H1 (cell line): ENCODE measurements around the gene MUC22. TPM values are rescaled to one million over a fixed set of nuclear protein-coding genes. Genes with fewer than 3 reads are reported as not detected.

Experiments used
- CTCF ChIA-PET: fragments of 300-600 bp; sonication (Branson Sonifier 250); formaldehyde crosslinking; loops from one replicate; lab custom pipeline; 2021; ENCODE audit not compliant: partially characterized antibody; lab: Charles Lee
- POLR2A ChIA-PET: fragments of 300-600 bp; sonication (Branson Sonifier 250); formaldehyde crosslinking; loops from one replicate; lab custom pipeline; 2021; ENCODE audit warnings: inconsistent platforms; ENCODE audit not compliant: partially characterized antibody; lab: Charles Lee
- DNase-seq, 2 experiments: peaks; one replicate each; pipeline versions ENCODE4 v3.0.0 to v3.0.0-alpha.2; 2010 to 2022; ENCODE audit warnings: low spot score in 2 of 2, low read depth in 1 of 2, mixed read lengths in 1 of 2
- FAIRE-seq: peaks from 2 replicates; lab custom pipeline; 2011; peaks lifted over from hg19 to GRCh38; lab: Jason Lieb, UNC
- H2AFZ ChIP-seq: 2 replicates; pipeline ENCODE4 v1.8.1; 2012; ENCODE audit warnings: low read length, inconsistent platforms
- H2AK5ac ChIP-seq: 2 replicates; pipeline ENCODE4 v1.6.1; 2013; ENCODE audit warnings: low read depth, low read length
- H2BK120ac ChIP-seq: replicated peaks from 2 replicates; pipeline ENCODE3; 2013; ENCODE audit warnings: low read depth, low read length, inconsistent platforms
- H2BK12ac ChIP-seq: 2 replicates; pipeline ENCODE4 v1.6.1; 2013; ENCODE audit warnings: low read depth, low read length
- H2BK15ac ChIP-seq: 2 replicates; pipeline ENCODE4 v1.6.1; 2013; ENCODE audit warnings: low read length
- H2BK20ac ChIP-seq: 2 replicates; pipeline ENCODE4 v1.6.1; 2013; ENCODE audit warnings: low read length
- H2BK5ac ChIP-seq: 2 replicates; pipeline ENCODE4 v1.6.1; 2013; ENCODE audit warnings: low read depth, low read length
- H3K14ac ChIP-seq: 2 replicates; pipeline ENCODE4 v1.6.1; 2013; ENCODE audit warnings: inconsistent platforms; ENCODE audit not compliant: insufficient read length
- H3K18ac ChIP-seq: 2 replicates; pipeline ENCODE4 v1.6.1; 2013; ENCODE audit warnings: low read length; ENCODE audit errors: extremely low read depth
- H3K23ac ChIP-seq: 2 replicates; pipeline ENCODE4 v1.6.1; 2013; ENCODE audit warnings: inconsistent platforms; ENCODE audit not compliant: insufficient read length
- H3K23me2 ChIP-seq: 2 replicates; pipeline ENCODE4 v1.6.1; 2013; ENCODE audit warnings: low read depth, low read length
- H3K27ac ChIP-seq: 2 replicates; pipeline ENCODE4 v1.6.1; 2011; ENCODE audit warnings: low read depth, low read length, inconsistent platforms
- H3K27me3 ChIP-seq, 4 experiments: replicated peaks in 1 of 4; 1 replicate in 1 of 4; 2 replicates in 3 of 4; pipeline versions ENCODE4 v1.6.1 to v1.8.1; 2011 to 2013; ENCODE audit warnings: low read length in 3 of 4, mild to moderate bottlenecking in 3 of 4, inconsistent platforms in 2 of 4, mixed read lengths in 2 of 4, moderate library complexity in 1 of 4; ENCODE audit not compliant: control insufficient read depth in 3 of 4, insufficient read depth in 3 of 4; ENCODE audit errors: extremely low read depth in 1 of 4
- H3K36me3 ChIP-seq, 4 experiments: 2 replicates each; pipeline versions ENCODE4 v1.6.1 to v1.8.1; 2011 to 2013; ENCODE audit warnings: mild to moderate bottlenecking in 4 of 4, low read length in 3 of 4, moderate library complexity in 2 of 4, control low read depth in 1 of 4, inconsistent platforms in 1 of 4; ENCODE audit not compliant: insufficient read depth in 4 of 4, control insufficient read depth in 2 of 4
- H3K4ac ChIP-seq: replicated peaks from 2 replicates; pipeline ENCODE3; 2013; ENCODE audit warnings: low read length, low read depth, mixed read lengths, inconsistent platforms; ENCODE audit not compliant: insufficient read length
- H3K4me1 ChIP-seq, 4 experiments: replicated peaks in 1 of 4; 1 replicate in 1 of 4; 2 replicates in 3 of 4; pipeline versions ENCODE4 v1.6.1 to v1.8.1; 2011 to 2013; ENCODE audit warnings: low read length in 3 of 4, inconsistent platforms in 2 of 4, mixed read lengths in 1 of 4; ENCODE audit not compliant: insufficient read depth in 4 of 4, control insufficient read depth in 3 of 4
- H3K4me2 ChIP-seq, 2 experiments: 2 replicates each; pipeline versions ENCODE4 v1.6.1 to v1.8.1; 2011 to 2013; ENCODE audit warnings: low read depth in 2 of 2, low read length in 2 of 2, control low read depth in 1 of 2, inconsistent platforms in 1 of 2, mild to moderate bottlenecking in 1 of 2; ENCODE audit not compliant: insufficient read depth in 1 of 2
- H3K4me3 ChIP-seq, 4 experiments: fragments of 200-600, 300-600 bp in 1 of 4; sonication (generic), shearing (Covaris generic), sonication (Bioruptor Twin) in 1 of 4; 2 replicates each; pipeline versions ENCODE4 v1.5.1 to v1.8.1; 2011 to 2016; ENCODE audit warnings: low read length in 4 of 4, low read depth in 3 of 4, control low read depth in 2 of 4, inconsistent platforms in 2 of 4, mild to moderate bottlenecking in 2 of 4, mixed read lengths in 1 of 4, moderate library complexity in 1 of 4; ENCODE audit not compliant: insufficient read depth in 2 of 4; ENCODE audit errors: extremely low read depth in 1 of 4
- H3K56ac ChIP-seq: replicated peaks from 2 replicates; pipeline ENCODE3; 2013; ENCODE audit warnings: low read depth, mild to moderate bottlenecking, mixed read lengths, low read length, inconsistent platforms; ENCODE audit not compliant: insufficient read length
- H3K79me1 ChIP-seq: 2 replicates; pipeline ENCODE4 v1.6.1; 2013; ENCODE audit warnings: low read depth, low read length, control low read depth
- H3K79me2 ChIP-seq, 2 experiments: 2 replicates each; pipeline versions ENCODE4 v1.6.1 to v1.8.1; 2012 to 2013; ENCODE audit warnings: low read length in 2 of 2, mild to moderate bottlenecking in 2 of 2, inconsistent platforms in 1 of 2; ENCODE audit not compliant: insufficient read depth in 2 of 2, control insufficient read depth in 1 of 2
- H3K9ac ChIP-seq, 4 experiments: replicated peaks in 1 of 4; 1 replicate in 1 of 4; 2 replicates in 3 of 4; pipeline versions ENCODE4 v1.6.1 to v1.8.1; 2011 to 2013; ENCODE audit warnings: low read depth in 3 of 4, low read length in 3 of 4, control low read depth in 2 of 4, mild to moderate bottlenecking in 2 of 4, moderate library complexity in 2 of 4, inconsistent platforms in 1 of 4; ENCODE audit errors: extremely low read depth in 1 of 4
- H3K9me3 ChIP-seq, 2 experiments: 2 replicates each; pipeline versions ENCODE4 v1.6.1 to v1.8.1; 2012 to 2013; ENCODE audit warnings: mild to moderate bottlenecking in 2 of 2, moderate library complexity in 2 of 2, control low read depth in 1 of 2, inconsistent platforms in 1 of 2, low read depth in 1 of 2, low read length in 1 of 2, mixed read lengths in 1 of 2; ENCODE audit not compliant: insufficient read depth in 2 of 2
- H4K20me1 ChIP-seq, 2 experiments: replicated peaks in 1 of 2; 2 replicates each; pipeline versions ENCODE3 to v1.8.1; 2011 to 2013; ENCODE audit warnings: inconsistent platforms in 2 of 2, low read length in 2 of 2, mild to moderate bottlenecking in 1 of 2; ENCODE audit not compliant: insufficient read depth in 2 of 2, control insufficient read depth in 1 of 2
- H4K5ac ChIP-seq: 2 replicates; pipeline ENCODE4 v1.6.1; 2013; ENCODE audit warnings: low read length, low read depth, mixed read lengths, inconsistent platforms; ENCODE audit not compliant: insufficient read length
- H4K8ac ChIP-seq: 2 replicates; pipeline ENCODE4 v1.8.0; 2013; ENCODE audit warnings: mild to moderate bottlenecking, moderate library complexity, low read length, inconsistent platforms; ENCODE audit not compliant: insufficient read depth; ENCODE audit errors: extremely low read depth
- H4K91ac ChIP-seq: replicated peaks from 2 replicates; pipeline ENCODE3; 2013; ENCODE audit warnings: low read length, mixed read lengths, inconsistent platforms; ENCODE audit not compliant: insufficient read length
- BCL11A ChIP-seq, 2 experiments: IDR thresholded peaks; one replicate each; pipeline ENCODE4 v1.6.1; 2011; ENCODE audit warnings: low read depth in 2 of 2, low read length in 2 of 2, mild to moderate bottlenecking in 2 of 2
- GABPA ChIP-seq: IDR thresholded peaks from 2 replicates; pipeline ENCODE4 v1.6.1; 2011; ENCODE audit warnings: mild to moderate bottlenecking, low read length, moderate library complexity, borderline replicate concordance; ENCODE audit not compliant: insufficient read depth
- KDM5A ChIP-seq: fragments of 200-600 bp; IDR thresholded peaks from 2 replicates; pipeline ENCODE4 v1.7.1; 2012; ENCODE audit warnings: mild to moderate bottlenecking, low read length, inconsistent platforms, mixed read lengths
- MAFK ChIP-seq: IDR thresholded peaks from 2 replicates; pipeline ENCODE4 v1.6.1; 2012; ENCODE audit warnings: low read depth, mild to moderate bottlenecking, improper control_type of control experiment, low read length
- MAX ChIP-seq: IDR thresholded peaks from 2 replicates; pipeline ENCODE4 v1.6.1; 2012; ENCODE audit warnings: inconsistent platforms
- POLR2A ChIP-seq, 2 experiments: IDR thresholded peaks; 1 replicate in 1 of 2; 2 replicates in 1 of 2; pipeline ENCODE4 v1.6.1; 2011; ENCODE audit warnings: low read depth in 2 of 2, low read length in 2 of 2, mild to moderate bottlenecking in 2 of 2; ENCODE audit errors: control extremely low read depth in 1 of 2
- RNF2 ChIP-seq: fragments of 200-900, 300-1000 bp; sonication (generic); IDR thresholded peaks from 2 replicates; pipeline ENCODE4 v1.7.1; 2016; ENCODE audit warnings: borderline replicate concordance, low read depth, mild to moderate bottlenecking, antibody characterized with exemption, low read length; ENCODE audit not compliant: poor library complexity, severe bottlenecking; ENCODE audit errors: missing control alignments
- RXRA ChIP-seq: IDR thresholded peaks from 2 replicates; pipeline ENCODE4 v1.6.1; 2011; ENCODE audit warnings: low read depth, mild to moderate bottlenecking, low read length, moderate library complexity; ENCODE audit not compliant: insufficient read depth
- SIRT6 ChIP-seq: IDR thresholded peaks from one replicate; pipeline ENCODE4 v1.7.1; 2012; ENCODE audit warnings: low read length, inconsistent platforms
- SP4 ChIP-seq: IDR thresholded peaks from 2 replicates; pipeline ENCODE4 v1.6.1; 2012; ENCODE audit warnings: low read length, inconsistent platforms
- SRF ChIP-seq: IDR thresholded peaks from 2 replicates; pipeline ENCODE4 v1.6.1; 2011; ENCODE audit warnings: mild to moderate bottlenecking, low read depth, low read length, moderate library complexity
- TAF1 ChIP-seq: IDR thresholded peaks from 2 replicates; pipeline ENCODE4 v1.6.1; 2011; ENCODE audit warnings: mild to moderate bottlenecking, low read depth, low read length
- WGBS, 2 experiments: shearing (Covaris generic) in 1 of 2; methylation state at CpG; one replicate each; pipeline versions ENCODE4 v1.1.6 to v1.1.7; 2013 to 2015; ENCODE audit warnings: low lambda C conversion rate in 2 of 2, mixed read lengths in 2 of 2, inconsistent platforms in 1 of 2, low coverage in 1 of 2, missing lambda C conversion rate in 1 of 2; ENCODE audit not compliant: insufficient replicate concordance in 2 of 2, insufficient coverage in 1 of 2, insufficient read length in 1 of 2; ENCODE audit errors: extremely low coverage in 1 of 2, missing lambda C conversion rate in 1 of 2; 5-methylcytosine and 5-hydroxymethylcytosine counted together
- polyA plus RNA-seq, 7 experiments: library from polyadenylated mRNA; depleted of rRNA in 3 of 7; stranded (reverse) in 5 of 7; unstranded in 2 of 7; fragments of >200 nt in 5 of 7; fragments of 200-250 nt in 2 of 7; gene quantifications; 1 replicate in 5 of 7; 2 replicates in 1 of 7; 4 replicates in 1 of 7; pipeline versions ENCODE4 v1.2.1 to v1.2.3, GENCODE V29; 2011 to 2013; ENCODE audit warnings: missing spikeins in 2 of 7, mixed read lengths in 2 of 7
- total RNA-seq: library from RNA; stranded (reverse); fragmentation: NEBNext Ultra II Directional; extraction: Animal tissue kit (Norgen Biotek cat#: 25700); gene quantifications from 2 replicates; pipeline ENCODE4 v1.2.1, GENCODE V29; 2021
- TF ChIP-seq, protein P1 (sequence below): IDR thresholded peaks from 2 replicates; pipeline ENCODE4 v1.6.1; 2011; ENCODE audit warnings: low read length, improper control_type of control experiment

MUC22 gene
- total and polyA plus RNA-seq, 2 of the 8 experiments (the other 6 are each of a cell fraction or from before 2014, with no cell fraction given): 0.02 TPM; not detected in 1

DNA sequence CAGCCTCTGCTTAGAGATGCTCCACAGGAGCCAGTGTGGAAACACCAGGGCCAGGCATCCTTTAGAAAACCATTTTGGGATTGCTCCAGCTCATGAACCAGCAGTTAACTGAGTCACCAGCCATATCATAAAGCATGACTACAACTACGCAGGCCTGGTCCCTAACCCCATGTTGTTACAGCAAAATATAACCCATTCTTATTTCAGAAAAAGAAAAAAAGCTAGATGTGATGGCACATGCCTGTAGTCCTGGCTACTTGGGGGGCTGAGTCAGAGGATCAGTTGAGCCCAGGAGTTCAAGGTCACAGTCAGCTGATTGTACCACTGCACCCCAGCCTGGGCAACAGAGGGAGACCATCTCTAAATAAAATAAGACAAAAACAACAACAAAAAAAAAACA is 65.3 kb downstream of the MUC22 start:
- Histone ChIP-seq H3K36me3 (no peaks in the 10 kb centered on the region), H3K4ac (peak overlapping the region; percentile 4), H3K4me1 (peaks cover under 1 to 14% (median 6%) of the 10 kb centered on the region in 4 experiments), H3K9ac (no peak overlapping the region), H3K79me1 (no peaks in the 10 kb centered on the region), H4K20me1 (no peaks in the 10 kb centered on the region), H4K5ac (no peak overlapping the region), H3K79me2 (no peaks in the 10 kb centered on the region), H2BK120ac (no peak overlapping the region), H3K23me2 (0 out of 2 replicates have a peak, but pooled peaks cover 2% of the 10 kb centered on the region), H2BK12ac (no peak overlapping the region), H4K91ac (no peak overlapping the region), H3K23ac (no peak overlapping the region), H3K14ac (no peak overlapping the region), H3K9me3 (no peaks in the 10 kb centered on the region), H2AK5ac (no peak overlapping the region), H3K18ac (no peak overlapping the region), H3K27ac (no peak overlapping the region), H3K4me2 (no peak overlapping the region), H4K8ac (no peak overlapping the region), H3K4me3 (no peak overlapping the region), H2BK20ac (no peak overlapping the region), H3K27me3 (no peaks in the 10 kb centered on the region), H2AFZ (no peak overlapping the region), H2BK5ac (no peak overlapping the region), H3K56ac (no peak overlapping the region), H2BK15ac (no peak overlapping the region)
- ChIA-PET CTCF (interaction anchor here (0.6 to 1.3 kb wide), 4 partner anchors 128 to 162 kb away, joined by 3 to 7 read pairs (median 3); no protein-coding TSS in a partner anchor), POLR2A (interaction anchor here (0.6 kb wide), 1 partner anchor 58 kb away, joined by 3 read pairs; no protein-coding TSS in a partner anchor)
- DNase-seq (no peak), FAIRE-seq (no peak)
- WGBS, 2 experiments: 96% methylated on average over 1 of the region's 1 CpG; no CpG with 5 or more reads in 1 of the 2 experiments
- TF ChIP-seq KDM5A (no peak), GABPA (no peak), RNF2 (no peak), RXRA (no peak), BCL11A (IDR thresholded peaks at IDR 0.05; ENCODE audit: low read depth in 2 of 2, low read length in 2 of 2) (no peak), MAFK (no peak), TAF1 (no peak), MAX (no peak), POLR2A (IDR thresholded peaks at IDR 0.05; ENCODE audit: control extremely low read depth in 1 of 2, low read depth in 2 of 2, low read length in 2 of 2) (no peak), SP4 (no peak), SIRT6 (no peak), SRF (no peak)
- TF ChIP-seq, protein P1, sequence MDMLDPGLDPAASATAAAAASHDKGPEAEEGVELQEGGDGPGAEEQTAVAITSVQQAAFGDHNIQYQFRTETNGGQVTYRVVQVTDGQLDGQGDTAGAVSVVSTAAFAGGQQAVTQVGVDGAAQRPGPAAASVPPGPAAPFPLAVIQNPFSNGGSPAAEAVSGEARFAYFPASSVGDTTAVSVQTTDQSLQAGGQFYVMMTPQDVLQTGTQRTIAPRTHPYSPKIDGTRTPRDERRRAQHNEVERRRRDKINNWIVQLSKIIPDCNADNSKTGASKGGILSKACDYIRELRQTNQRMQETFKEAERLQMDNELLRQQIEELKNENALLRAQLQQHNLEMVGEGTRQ: no peak
